ENCODE results near the gene IQCC. TPM values are rescaled to one million over a fixed set of nuclear protein-coding genes. Genes with fewer than 3 reads are reported as not detected.
A peak's percentile ranks its signal among the peaks of the same experiment; 100 is the strongest.

Gene IQCC
- polyA plus RNA-seq, 3 donors = 6.6 to 11.4 (median 9.3) TPM

DNA sequence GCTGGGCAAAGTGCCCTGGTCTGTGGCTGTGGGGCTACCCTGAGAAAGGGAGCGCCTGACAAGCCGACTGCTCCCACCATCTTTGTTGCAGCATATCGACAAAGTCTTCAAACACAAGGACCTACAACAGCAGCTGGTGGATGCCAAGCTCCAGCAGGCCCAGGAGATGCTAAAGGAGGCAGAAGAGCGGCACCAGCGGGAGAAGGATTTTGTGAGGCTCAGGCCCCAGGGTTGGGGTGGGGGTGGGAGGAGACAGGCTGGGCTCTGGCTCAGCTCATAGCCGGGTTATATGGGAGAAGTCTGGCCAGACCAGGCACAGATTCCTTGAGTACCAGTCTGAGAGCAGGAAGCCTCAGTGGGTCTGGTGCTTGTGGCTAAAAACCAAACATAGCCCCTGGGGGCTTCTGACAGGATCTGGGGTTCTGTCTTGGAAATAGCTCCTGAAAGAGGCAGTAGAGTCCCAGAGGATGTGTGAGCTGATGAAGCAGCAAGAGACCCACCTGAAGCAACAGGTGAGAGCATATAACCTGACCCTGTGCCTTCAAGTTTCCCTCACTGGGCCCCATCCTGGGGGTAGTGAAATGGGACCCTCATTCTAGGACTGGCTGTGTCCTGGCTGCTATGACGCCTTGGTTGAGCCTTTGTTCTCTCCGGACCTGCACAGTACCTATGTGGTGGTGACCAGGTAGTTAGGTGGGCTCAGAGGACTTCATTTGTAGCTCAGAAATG lies 13.1 kb upstream of the IQCC start:
- no peak for DNase-seq

DNA sequence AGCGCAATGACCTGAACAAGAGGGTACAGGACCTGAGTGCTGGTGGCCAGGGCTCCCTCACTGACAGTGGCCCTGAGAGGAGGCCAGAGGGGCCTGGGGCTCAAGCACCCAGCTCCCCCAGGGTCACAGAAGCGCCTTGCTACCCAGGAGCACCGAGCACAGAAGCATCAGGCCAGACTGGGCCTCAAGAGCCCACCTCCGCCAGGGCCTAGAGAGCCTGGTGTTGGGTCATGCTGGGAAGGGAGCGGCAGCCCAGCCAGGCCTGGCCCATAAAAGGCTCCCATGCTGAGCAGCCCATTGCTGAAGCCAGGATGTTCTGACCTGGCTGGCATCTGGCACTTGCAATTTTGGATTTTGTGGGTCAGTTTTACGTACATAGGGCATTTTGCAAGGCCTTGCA lies 10.5 kb upstream of the IQCC start:
- no peak for DNase-seq

DNA sequence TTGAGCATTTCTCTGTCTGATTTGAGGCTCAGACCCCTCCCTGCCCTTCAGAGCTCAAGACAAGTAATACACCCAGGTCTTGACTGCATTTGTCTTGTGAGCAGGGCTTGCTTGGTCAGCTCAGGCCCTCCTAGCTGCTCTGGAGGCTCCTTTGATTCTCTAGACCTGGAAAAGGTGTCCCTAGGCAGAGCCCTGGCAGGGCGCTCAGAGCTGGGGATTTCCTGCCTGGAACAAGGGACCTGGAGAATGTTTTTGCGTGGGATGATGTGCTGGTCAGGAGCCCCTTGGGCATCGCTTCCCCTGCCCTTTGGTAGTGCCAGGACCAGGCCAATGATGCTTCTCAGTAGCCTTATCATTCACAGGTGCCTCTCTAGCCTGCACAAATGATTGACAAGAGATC lies 9.9 kb upstream of the IQCC start:
- no peak for DNase-seq

DNA sequence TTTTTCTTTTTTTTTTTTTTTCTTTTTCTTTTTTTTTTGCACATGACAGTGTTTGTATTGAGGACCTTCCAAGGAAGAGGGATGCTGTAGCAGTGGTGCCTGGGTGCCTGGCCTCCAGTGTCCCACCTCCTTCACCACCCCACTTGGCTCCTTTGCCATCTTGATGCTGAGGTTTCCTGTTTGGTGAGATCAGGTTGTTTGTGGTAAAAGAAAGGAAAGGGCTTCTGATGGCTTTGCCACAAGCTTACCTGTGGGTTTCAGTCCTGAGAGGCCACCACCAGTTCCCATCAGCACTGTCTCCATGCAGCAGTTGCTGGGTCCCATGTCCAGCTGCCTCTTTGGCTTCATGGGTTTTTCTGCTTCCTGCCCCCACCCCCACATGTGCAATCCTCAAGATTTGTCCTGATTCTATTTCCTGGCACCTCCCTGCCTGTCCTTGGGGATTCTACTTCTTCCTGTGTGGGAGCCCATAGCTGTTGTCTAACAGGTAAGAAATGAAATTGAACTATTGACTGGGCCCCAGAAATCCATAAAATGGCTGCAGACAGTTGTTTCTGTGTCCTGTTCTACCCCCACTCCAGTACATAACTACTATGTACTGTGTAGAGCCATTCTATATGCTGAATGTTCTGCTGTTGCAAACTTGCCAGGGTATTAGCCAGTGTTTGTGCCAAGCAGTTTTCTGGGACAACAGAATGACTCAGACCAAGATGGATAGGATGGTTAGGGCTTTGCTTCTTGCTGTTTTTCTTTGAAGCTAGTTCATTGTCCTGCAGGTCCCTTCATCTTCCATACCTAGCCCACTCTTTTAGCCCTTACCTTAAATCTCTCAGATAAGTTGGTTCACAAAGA lies 9.3 kb upstream of the IQCC start:
- DNase-seq = no peak

DNA sequence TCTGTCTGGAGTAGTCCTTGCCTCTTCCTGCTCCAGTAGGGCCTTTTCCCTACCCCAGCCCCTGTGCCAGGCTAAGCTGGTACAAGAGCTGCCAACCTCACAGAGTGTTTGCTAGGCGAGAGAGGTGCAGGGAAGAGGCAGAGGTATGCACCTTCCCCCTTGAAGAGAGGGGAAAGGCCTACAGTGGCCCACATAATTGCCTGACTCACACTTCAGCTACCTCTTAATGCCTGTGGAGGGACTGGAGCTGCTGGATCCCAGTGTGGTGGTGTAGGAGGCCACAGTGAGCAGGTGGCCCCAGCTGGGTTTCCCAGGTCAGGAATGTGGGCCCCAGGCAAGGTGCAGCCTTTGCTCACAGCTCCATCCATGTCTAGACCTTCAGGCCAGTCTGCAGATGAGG lies 8.4 kb upstream of the IQCC start:
- no peak for DNase-seq

DNA sequence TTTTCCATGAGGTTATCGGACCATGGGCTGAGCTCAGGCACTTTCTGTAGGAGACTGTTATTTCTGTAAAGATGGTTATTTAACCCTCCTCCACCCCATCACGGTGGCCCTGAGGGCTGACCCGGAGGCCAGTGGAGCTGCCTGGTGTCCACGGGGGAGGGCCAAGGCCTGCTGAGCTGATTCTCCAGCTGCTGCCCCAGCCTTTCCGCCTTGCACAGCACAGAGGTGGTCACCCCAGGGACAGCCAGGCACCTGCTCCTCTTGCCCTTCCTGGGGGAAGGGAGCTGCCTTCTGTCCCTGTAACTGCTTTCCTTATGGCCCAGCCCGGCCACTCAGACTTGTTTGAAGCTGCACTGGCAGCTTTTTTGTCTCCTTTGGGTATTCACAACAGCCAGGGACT lies 7.6 kb upstream of the IQCC start:
- no peak for DNase-seq

DNA sequence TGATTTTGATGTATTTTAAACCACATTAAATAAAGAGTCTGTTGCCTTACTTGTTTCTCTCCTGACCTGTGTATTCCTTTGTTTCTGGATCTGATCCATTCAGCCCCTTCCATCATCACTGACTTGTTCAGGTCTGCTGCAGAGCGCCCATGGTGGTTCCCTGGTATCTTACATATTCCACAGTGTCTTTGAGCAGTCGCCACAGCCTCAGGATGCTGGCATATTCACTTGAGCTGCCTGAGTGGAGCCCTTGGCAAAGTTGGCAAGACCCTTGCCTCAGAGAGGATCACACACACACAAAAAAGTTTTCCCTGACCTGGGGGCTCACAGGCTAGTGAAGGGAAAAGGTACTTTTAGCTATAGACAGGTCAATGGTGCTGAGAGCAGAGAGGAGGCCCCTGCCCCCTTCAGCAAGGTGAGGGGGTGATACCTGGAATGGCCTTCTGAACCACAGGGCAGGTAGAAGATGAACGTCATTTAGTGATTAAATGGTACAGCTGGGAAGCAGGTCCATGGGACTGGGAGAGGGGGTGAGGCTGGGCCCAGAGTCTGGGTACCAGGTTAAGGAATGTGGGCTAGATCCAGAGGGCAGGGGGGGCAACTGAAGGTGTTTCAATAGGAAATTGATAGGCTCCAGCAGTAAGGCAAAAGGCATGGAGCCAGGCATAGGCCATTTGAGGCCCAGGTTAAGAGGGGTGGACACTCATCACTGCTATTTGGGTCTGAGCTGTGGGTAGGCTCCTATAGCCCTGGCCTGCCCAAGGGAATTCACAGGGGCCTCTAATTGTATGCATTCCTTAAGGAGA lies 7.0 kb upstream of the IQCC start:
- no peak for DNase-seq

DNA sequence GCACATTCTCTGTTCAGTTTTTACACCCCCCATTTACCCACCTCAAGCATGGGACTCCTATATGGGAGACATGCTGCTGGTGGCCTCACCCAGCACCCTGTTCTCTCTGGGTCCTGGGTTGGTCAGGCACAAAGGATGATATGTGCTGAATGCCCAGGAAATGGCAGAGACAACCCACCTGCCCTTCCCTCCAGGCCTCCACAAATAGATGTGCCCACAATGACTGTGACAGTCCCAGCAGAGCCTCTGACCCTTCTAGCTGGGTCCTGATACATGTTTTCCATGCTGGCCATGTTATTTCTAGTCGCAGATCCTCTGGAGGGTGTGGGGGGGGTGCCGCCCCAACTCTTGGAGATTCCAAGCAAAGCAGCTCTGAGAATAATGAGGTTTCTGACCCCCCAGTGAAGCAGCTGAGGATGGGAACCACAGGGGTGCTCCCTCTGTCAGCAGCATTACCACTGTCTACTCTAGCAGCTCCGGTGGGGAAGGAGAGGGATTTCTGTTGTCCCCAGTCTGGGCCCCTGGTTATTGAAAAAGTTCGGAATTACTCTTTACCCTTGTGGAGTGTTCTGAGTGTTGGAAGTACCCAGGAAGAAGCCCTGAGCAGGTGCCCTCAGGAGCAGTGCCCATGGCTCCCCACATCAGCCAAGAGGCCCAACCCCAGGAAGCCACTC lies 6.3 kb upstream of the IQCC start:
- DNase-seq = no peak

DNA sequence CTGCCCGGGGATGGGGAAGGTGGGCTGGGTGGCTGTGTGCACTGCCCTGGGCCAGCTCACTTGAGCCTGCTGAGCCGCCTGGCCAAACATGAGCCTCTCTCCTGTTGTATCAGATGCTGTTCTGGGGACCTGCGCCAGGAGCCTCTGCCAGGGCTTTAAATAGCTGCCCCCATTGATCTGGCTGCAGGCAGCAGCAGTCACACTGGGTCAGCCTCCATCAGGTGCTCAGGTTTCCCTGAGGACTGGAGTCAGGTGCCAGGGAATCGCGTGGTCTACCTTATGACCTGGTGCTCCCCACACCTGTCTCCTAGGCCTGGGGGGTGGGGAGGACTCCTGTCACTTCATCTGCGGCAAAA lies 5.8 kb upstream of the IQCC start:
- no peak for DNase-seq

DNA sequence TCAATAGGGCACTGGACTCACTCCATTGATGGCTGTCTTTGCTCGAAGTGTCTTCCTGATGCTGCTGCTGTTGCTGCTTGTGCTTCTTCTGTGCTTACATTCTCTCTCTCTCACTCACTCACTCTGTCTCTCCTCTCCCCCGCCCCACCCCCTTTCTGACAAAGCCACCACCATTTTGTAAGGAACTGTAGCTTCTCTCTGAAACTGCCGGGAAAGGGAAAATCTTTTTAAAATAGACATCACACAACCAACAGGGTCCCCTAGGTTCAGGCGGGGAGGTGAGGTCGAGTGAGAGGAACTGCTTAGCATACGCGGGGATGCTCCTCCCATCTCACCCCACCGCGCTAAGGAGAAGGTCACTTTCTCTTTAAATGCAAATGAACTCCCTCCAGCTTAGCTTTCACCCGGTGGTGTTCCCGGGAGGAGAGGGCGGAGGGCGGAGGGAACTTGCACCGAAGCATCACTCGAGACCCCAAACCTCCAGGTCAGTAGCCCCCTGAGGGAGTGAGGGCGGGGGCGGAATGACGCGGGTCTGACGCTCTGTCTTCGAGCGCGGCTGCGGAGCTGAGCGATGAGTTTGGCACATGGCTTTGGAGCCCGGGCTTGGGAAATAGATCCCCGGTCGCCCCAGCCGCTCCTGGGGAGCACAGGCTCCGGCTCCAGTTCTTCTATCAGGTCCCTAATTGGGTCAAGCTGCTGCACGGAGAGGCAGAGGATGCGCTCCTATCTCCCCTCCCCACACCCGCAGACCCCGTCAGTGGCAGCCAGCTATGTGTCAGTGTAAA lies 5.1 kb upstream of the IQCC start, which contains the start of gene CCDC28B:
TSS of gene CCDC28B (plus strand) at position 370 of the 785 bp plus-strand sequence. CDS start 1,341 bp downstream, outside the sequence.
- peak; percentile 70 for DNase-seq

DNA sequence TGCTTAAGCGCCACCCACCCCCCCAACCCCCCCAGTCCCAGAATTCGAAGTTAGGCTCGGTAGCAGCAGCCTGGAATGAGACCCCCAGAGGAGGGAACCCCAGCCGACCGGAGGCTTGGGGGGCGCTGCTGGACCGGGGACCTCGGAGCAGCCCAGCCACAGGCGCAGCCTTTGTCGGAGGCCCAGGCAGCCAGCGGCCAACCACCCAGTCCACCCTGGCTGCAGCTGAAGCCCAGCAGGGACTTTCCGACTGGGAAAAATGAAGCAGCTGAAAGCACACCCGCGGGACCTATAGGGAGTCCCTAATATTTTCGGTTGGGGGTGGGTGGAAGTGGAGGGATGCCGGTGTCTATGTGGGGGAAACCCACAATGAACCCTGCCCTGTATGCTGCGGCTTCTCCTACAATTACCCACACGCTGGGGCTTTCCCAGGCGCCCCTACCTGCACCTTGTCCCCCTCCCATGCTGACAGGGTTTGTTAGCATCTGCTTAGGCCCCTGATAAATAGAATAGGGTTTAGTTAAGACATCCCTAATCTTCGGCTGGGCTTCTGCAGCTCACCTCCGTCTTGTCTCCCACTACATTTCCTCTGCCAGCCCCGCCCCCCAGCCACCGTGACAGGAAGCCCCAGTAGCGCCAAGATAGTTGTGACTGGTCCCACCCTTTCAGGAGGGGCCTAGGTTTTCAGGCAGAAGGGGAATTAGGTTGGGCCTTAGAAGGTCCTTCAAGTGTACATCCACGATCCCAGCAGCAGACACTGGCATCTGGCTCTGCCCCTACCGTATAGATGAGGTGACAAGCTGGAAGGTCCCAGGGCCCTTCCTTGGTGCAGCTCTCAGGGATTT lies 4.2 kb upstream of the IQCC start:
- DNase-seq = peak; percentile 61

DNA sequence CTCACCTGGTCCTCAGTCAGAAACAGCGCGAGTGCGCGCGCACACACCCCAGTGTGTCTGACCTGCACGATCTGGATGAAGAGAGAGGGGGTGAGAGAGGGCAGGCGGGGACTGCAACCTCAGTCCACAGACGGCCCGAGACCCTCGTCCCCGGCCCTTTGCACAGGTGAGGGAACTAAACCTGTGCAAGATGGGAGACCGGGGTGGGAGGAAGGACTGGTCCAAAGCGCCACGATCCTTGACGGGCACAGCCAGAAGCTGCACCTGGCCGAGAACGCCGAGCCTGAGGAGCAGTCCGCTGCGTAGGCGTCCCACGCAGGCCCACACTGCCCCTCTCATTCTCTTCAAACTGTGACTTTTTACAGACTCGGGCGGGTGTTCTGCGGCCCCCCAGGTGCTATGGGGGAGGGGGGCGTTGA lies 519 bp upstream of the IQCC start:
- no peak for DNase-seq

DNA sequence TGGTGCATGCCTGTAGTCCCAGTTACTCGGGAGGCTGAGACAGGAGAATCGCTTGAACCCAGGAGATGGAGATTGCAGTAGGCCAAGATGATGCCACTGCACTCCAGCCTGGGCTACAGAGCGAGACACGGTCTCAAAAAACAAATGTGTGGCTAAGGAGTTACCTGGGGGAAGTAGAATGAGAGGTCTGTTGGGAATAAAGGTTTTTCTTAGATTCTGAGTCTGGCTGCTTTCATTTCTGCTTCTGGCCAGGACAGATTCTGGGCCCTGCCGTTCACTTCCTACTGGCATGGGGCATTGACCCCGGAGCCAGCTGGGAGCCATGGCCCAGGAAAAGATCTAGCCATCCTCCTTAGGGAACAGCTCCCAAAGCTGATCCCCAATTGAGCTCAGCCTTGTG lies 3.0 kb downstream of the IQCC start:
- no peak for DNase-seq

DNA sequence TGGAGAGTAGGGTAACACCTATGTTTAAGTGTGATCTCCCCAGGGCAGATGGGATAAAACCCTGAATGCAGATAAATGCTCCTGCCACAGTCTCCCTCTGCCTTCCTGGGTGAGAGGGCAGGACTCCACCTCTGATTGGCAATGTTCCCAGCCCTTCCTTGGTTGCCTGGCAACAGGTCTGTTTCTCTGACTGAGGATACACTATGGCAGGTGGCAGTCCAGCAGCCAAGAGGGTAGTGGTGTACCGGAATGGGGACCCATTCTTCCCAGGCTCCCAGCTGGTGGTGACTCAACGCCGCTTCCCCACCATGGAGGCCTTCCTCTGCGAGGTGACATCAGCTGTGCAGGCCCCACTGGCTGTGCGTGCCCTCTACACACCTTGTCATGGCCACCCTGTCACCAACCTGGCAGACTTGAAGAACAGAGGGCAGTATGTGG lies 3.4 kb downstream of the IQCC start, which contains the start of gene DCDC2B:
TSS of gene DCDC2B (plus strand) at position 199 of the 438 bp plus-strand sequence. CDS start at position 204, 5 bp downstream.
- peak; percentile 44 for DNase-seq

DNA sequence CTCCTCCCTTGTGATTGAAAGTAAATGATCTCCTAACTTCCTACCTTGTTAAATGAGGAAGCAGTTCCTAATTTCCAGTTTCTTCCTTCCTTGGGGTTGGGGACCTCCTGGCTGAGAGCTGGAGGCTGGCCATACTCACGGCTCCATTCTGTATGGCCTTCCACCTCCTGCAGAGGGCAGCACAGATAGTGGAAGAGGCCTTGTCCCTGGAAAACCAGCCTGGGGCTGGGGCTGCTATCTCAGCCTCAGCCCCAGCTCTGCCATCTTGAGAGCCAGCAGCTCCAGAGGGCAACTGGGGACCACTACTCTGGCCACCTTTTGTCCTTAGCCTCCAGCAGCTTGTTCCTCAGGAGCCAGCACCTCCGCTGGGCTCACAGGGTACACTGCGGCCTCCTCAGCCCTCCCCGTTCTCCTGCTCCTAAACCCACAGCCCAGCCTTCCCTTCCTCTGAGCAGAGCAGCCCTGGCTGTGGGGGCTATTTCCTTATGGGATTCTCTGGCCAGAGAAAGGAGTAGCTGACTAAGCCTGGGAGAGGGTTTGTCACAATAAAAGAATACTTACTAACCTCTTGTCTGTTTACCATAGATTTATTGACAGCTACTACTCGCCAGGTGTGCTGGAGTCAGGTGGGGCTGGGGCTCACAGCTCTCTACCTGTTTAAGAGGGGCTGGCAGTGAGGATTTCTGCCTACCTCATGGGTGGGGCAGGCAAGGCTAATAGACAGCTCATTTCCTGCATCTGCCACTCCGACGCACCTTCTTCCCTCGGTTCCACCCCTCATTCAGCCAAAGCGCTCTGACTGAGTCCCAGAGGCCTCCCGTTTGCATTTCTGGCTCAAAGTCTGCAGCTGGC lies 10.4 kb downstream of the IQCC start:
- peak; percentile 42 for DNase-seq

DNA sequence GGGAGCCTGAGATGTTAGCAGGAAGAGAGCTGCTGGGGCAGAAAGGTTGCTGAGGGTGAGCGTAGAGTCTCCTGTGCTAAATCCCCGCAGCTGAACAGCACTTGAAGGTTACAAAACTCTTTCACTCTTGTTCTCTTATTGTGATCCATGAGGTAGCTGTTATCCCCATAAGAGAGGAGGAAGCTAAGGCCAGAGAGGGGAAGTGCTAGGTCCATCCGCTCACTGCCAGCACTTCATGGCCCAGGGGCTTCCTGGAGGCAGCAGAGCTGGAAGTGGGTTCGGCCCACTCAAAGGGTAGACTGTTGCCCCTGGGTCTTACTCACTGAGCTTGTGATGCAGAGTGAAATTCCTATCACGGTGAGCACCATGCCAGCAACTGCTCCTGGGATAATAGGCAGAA lies 11.1 kb downstream of the IQCC start:
- no peak for DNase-seq

DNA sequence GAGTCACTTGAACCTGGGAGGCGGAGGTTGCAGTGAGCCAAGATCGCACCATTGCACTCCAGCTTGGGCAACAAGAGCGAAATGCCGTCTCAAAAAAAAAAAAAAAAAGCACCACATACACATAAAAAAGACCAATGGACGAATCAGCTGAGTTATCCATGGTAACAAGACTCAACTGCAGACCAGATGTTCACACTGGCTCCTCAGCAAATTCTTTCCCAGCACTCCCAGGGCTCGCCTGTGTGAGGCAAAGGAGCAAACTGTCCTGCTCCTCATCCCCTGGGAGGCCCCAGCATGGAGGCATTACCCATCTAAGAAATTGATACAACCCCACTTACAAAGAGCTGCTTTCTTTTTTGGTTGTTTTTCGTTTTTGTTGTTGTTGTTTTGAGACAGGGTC lies 13.6 kb downstream of the IQCC start:
- DNase-seq = no peak

DNA sequence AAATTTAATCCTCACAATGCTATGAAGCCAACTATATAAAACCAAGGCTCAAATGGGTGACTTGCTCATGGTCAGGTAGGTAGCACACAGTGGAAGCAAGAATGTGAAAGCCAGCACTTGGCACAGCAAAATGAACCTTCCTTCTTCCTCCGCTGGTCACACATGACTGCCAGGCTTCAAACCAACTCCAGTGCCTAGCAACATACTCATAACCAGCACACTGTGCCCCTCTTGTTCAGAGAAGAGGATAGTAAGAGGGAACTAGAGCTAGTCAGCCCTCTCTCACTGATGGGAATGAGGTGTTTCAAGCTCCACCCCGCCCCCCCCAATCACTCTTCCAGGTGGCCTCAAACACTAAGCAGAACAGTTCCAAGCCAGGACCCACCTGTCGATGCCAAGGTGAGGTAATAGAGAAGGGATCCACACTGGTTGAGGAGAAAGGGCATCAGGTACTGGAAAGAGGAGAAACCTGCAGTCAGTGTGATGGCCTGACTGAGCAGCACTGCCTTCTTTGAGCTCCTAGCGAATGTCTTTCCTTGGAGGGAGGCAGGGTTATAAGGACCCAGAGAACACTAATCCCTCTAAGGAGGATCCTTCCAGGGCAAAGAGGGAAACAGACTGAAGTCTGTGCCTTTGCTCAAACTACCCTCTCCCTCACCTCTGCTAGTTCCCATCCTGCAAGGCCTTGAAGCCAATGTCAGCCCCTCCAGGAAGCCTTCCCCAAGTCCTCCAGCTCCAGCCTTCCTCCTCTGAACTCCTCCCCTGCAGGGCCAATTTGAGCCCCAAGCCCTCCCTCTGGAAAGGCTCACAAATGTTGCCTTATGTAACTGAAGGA lies 15.5 kb downstream of the IQCC start:
- DNase-seq = peak; percentile 48

Data from renal pelvis (tissue), 4 donors.